Transverse colon (tissue), 4 donors: ENCODE data around the gene TBC1D19. TPM values are rescaled to one million over a fixed set of nuclear protein-coding genes. Genes with fewer than 3 reads are reported as not detected.
A peak's percentile ranks its signal among the peaks of the same experiment; 100 is the strongest.

Experiments used
- DNase-seq: peaks from one replicate; pipeline ENCODE4 v3.0.0-alpha.2; 2019
- H3K27ac ChIP-seq, 4 donors: fragments of 200-600 bp; sonication (generic); 2 replicates each; pipeline ENCODE4 v1.5.1; 2016 to 2018; ENCODE audit warnings: inconsistent platforms in 4 of 4
- H3K27me3 ChIP-seq: fragments of 200-600 bp; sonication (generic); 2 replicates; pipeline ENCODE4 v1.5.1; 2017; ENCODE audit warnings: inconsistent platforms
- H3K36me3 ChIP-seq, 4 donors: fragments of 200-600 bp; sonication (generic); 2 replicates each; pipeline ENCODE4 v1.5.1; 2017 to 2019; ENCODE audit warnings: inconsistent platforms in 4 of 4
- H3K4me1 ChIP-seq, 4 donors: fragments of 200-600 bp; sonication (generic); 2 replicates each; pipeline ENCODE4 v1.5.1; 2017 to 2020; ENCODE audit warnings: inconsistent platforms in 4 of 4
- H3K4me3 ChIP-seq, 4 donors: fragments of 200-600 bp; sonication (generic); 1 replicate in 1 of 4; 2 replicates in 3 of 4; pipeline versions ENCODE4 v1.5.1 to v1.6.1; 2017 to 2019; ENCODE audit warnings: inconsistent platforms in 4 of 4
- H3K9me3 ChIP-seq, 2 donors: fragments of 200-600 bp; sonication (generic); 2 replicates each; pipeline ENCODE4 v1.5.1; 2017 to 2019; ENCODE audit warnings: inconsistent platforms in 2 of 2
- EP300 ChIP-seq: sonication (generic); formaldehyde crosslinking; IDR thresholded peaks from one replicate; pipeline ENCODE4 v1.6.1; 2017; ENCODE audit warnings: antibody characterized with exemption, low read depth
- POLR2A ChIP-seq: fragments of 450-650 bp; IDR thresholded peaks from one replicate; pipeline ENCODE4 v1.6.1; 2016; ENCODE audit warnings: antibody characterized with exemption, mild to moderate bottlenecking, moderate library complexity
- POLR2AphosphoS5 ChIP-seq, 3 donors: sonication (generic); formaldehyde crosslinking; IDR thresholded peaks; one replicate each; pipeline ENCODE4 v1.6.1; 2016; ENCODE audit warnings: antibody characterized with exemption in 3 of 3
- WGBS, 2 donors: methylation state at CpG; one replicate each; pipeline ENCODE4 v1.1.5; 2018; ENCODE audit warnings: low coverage in 1 of 2; 5-methylcytosine and 5-hydroxymethylcytosine counted together
- in situ Hi-C, 4 donors: fragments of 200-750 bp; cut with MboI; loops; one replicate each; pipeline versions ENCODE4 v1.15.0 to v1.15.1; 2017; ENCODE audit warnings: low sequenced_read_pairs in 3 of 4, low pct_ligation_motif_present in 1 of 4, low pct_unique_long_range_greater_than_20kb in 1 of 4
- intact Hi-C: fragments of 100-400 bp; cut with DNase I; formaldehyde crosslinking; loops from one replicate; pipeline ENCODE4 v1.15.1; 2023; ENCODE audit warnings: low total_unique reads
- total RNA-seq, 4 donors: library from RNA; depleted of rRNA; stranded (reverse); fragments of >200 nt; gene quantifications; one replicate each; pipeline ENCODE4 v1.1.0, GENCODE V29; 2016
- TF ChIP-seq, protein P1 (sequence below), 5 experiments: fragments of 200-600 bp in 3 of 5; fragments of 450-650 bp in 2 of 5; sonication (generic) in 3 of 5; IDR thresholded peaks; 1 replicate in 2 of 5; 2 replicates in 3 of 5; pipeline ENCODE4 v1.5.1; 2016 to 2017; ENCODE audit warnings: antibody characterized with exemption in 5 of 5, inconsistent platforms in 3 of 5, mild to moderate bottlenecking in 2 of 5, moderate library complexity in 1 of 5

TBC1D19 gene
- total RNA-seq, 4 donors from 2014 or later, result 6.3 to 19.1 (median 9.6) TPM

DNA sequence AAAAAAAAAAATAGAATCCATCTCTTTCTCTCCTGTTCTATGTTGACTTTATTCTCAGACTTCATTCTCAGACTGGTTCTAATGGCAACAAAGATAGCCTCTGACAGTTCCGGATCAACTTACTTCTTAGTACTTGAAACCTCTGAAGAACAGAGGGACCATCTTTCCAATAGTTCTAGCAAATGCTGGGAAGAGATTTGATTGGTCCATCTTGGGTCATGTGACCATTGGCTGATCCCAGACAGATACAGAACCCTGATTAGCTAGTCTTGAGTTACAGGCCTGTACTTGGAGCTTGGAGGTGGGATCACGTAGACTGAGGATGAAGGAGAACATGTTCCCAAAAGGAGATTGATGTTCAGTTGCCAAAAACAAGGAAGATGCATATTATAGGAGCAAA lies 209.9 kb downstream of the TBC1D19 start:
- Histone ChIP-seq H3K4me1 (no peaks in the 10 kb centered on the region), H3K36me3 (no peaks in the 10 kb centered on the region), H3K4me3 (no peak overlapping the region), H3K9me3 (no peaks in the 10 kb centered on the region), H3K27ac (no peak overlapping the region), H3K27me3 (no peaks in the 10 kb centered on the region)
- in situ Hi-C loops, result no loop called here
- TF ChIP-seq EP300, result no peak
- 100% methylated on average over 2 of the region's 2 CpGs for WGBS, 2 donors
- intact Hi-C loops, result no loop called here
- DNase-seq, result no peak

DNA sequence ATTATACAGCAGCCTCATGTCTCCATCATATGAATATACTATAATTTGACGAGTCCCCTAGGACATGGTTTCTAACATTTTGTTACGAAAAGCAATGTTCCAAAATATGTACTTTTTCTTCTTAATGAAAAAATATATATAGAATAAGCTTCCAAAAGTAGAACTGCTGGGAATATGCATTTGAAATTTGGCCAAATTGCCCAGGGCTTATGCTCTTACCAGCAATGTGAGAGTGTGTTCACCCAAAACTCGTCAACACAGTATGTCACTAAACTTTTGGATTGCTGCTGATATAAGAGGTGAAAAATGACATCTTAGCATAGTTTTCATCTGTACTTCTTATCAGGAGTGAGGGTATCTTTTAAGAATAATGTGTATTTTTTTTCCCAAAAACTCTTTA lies 212.2 kb downstream of the TBC1D19 start:
- H3K4me3 ChIP-seq, result no peak overlapping the region
- no peak for TF ChIP-seq EP300
- no peak overlapping the region for H3K27ac ChIP-seq
- H3K27me3 ChIP-seq, result no peaks in the 10 kb centered on the region
- 83 to 93% methylated on average over 3 of the region's 3 CpGs for WGBS, 2 donors
- intact Hi-C loops, result no loop called here
- H3K36me3 ChIP-seq, result no peaks in the 10 kb centered on the region
- in situ Hi-C loops, result no loop called here
- no peaks in the 10 kb centered on the region for H3K9me3 ChIP-seq
- DNase-seq, result no peak
- H3K4me1 ChIP-seq, result no peaks in the 10 kb centered on the region

DNA sequence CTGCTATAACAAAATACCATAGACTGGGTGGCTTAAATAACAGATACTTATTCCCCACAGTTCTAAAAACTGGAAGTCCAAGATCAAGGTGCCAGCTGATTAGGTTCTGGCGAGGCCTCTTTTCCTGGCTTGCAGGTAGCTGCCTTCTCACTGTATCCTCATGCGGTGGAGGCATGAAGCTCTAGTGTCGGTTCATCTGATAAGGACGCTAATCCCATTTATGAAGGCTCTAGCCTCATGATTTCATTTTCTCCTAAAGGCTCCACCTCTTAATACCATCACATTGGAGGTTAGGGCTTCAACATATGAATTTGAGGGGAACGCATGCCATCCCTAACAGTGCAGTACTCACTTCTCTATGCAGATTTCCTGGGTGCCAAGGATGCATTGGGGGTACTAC lies 218.9 kb downstream of the TBC1D19 start:
- intact Hi-C loops (no loop called here), in situ Hi-C loops (no loop called here)
- no peaks in the 10 kb centered on the region for H3K36me3 ChIP-seq
- no peaks in the 10 kb centered on the region for H3K9me3 ChIP-seq
- no peak for DNase-seq
- WGBS, 2 donors, result 92 to 93% methylated on average over 2 to 5 of the region's 5 CpGs
- no peaks in the 10 kb centered on the region for H3K27me3 ChIP-seq
- no peaks in the 10 kb centered on the region for H3K4me1 ChIP-seq
- H3K4me3 ChIP-seq, result no peak overlapping the region
- no peak overlapping the region for H3K27ac ChIP-seq
- TF ChIP-seq EP300, result no peak
- no peak for TF ChIP-seq POLR2AphosphoS5 (IDR thresholded peaks at IDR 0.05)
- TF ChIP-seq, protein P1, sequence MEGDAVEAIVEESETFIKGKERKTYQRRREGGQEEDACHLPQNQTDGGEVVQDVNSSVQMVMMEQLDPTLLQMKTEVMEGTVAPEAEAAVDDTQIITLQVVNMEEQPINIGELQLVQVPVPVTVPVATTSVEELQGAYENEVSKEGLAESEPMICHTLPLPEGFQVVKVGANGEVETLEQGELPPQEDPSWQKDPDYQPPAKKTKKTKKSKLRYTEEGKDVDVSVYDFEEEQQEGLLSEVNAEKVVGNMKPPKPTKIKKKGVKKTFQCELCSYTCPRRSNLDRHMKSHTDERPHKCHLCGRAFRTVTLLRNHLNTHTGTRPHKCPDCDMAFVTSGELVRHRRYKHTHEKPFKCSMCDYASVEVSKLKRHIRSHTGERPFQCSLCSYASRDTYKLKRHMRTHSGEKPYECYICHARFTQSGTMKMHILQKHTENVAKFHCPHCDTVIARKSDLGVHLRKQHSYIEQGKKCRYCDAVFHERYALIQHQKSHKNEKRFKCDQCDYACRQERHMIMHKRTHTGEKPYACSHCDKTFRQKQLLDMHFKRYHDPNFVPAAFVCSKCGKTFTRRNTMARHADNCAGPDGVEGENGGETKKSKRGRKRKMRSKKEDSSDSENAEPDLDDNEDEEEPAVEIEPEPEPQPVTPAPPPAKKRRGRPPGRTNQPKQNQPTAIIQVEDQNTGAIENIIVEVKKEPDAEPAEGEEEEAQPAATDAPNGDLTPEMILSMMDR (IDR thresholded peaks at IDR 0.05), result no peak
- no peak for TF ChIP-seq POLR2A

DNA sequence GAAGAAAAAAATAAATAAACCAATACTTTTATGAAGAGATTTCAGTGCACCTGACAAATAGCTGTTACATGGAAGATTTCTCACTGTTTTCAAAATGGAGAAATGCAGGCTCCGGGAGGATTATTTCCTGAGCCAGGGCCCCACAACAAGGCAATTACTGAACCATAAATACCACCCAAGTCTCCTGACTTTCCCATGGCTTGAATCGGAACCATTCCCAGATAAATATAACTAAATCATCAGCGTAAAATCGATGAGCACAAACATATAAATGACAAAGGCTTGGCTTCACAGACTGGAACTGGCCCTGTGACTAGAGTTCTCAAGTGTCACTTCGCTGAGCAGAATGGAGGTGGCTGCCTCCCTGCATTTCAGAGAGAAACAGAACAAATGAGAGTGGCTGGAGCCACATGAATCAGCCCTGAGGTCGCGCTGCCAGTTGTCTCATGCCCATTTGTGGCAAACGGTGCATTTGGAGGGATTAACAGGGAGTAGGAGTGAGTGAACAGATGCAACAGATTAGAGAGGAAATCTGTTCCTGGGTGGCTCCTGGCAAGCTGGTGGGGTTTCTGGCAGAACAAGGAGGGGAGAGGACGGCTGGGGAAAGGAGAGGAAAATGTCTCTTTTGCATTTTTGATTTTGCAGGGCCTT lies 219.5 kb downstream of the TBC1D19 start:
- DNase-seq, result no peak
- H3K4me1 ChIP-seq, result no peaks in the 10 kb centered on the region
- intact Hi-C loops, result no loop called here
- no peaks in the 10 kb centered on the region for H3K27me3 ChIP-seq
- TF ChIP-seq POLR2AphosphoS5 (IDR thresholded peaks at IDR 0.05) (no peak), EP300 (no peak), POLR2A (no peak)
- TF ChIP-seq, protein P1 (IDR thresholded peaks at IDR 0.05), result no peak
- no peaks in the 10 kb centered on the region for H3K9me3 ChIP-seq
- 71 to 78% methylated on average over 3 to 9 of the region's 9 CpGs for WGBS, 2 donors
- H3K4me3 ChIP-seq, result no peak overlapping the region
- no peaks in the 10 kb centered on the region for H3K36me3 ChIP-seq
- in situ Hi-C loops, result no loop called here
- no peak overlapping the region for H3K27ac ChIP-seq

DNA sequence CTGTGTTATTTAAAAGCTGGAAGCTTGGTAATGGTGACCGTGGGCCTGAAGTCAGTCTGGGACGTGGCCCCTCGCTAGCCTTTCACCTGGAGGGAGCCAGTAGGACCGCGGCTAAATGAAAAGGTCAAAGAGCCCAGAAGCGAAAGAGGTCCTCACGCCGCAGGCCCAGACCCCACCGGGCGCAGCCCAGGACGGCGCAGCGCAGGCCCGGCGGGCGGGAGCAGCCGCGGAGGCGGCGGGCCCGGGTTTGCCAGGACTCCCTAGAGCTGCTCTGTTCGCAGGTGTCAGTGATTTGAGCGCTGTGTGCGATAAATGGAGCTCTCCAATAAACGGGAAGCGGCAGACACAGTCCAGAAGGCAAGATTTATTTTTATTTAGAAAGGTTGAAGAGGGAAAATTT lies 220.6 kb downstream of the TBC1D19 start:
- no peaks in the 10 kb centered on the region for H3K27me3 ChIP-seq
- 80 to 85% methylated on average over 4 to 26 of the region's 26 CpGs for WGBS, 2 donors
- H3K4me3 ChIP-seq, result no peak overlapping the region
- in situ Hi-C loops (no loop called here), intact Hi-C loops (no loop called here)
- peak overlapping the region in 2 of 4 donors; percentile 25 to 41 for H3K27ac ChIP-seq
- DNase-seq, result no peak
- H3K9me3 ChIP-seq, result no peaks in the 10 kb centered on the region
- TF ChIP-seq POLR2AphosphoS5 (IDR thresholded peaks at IDR 0.05) (no peak), EP300 (no peak), POLR2A (no peak)
- TF ChIP-seq, protein P1 (IDR thresholded peaks at IDR 0.05), result no peak
- H3K36me3 ChIP-seq, result no peaks in the 10 kb centered on the region
- H3K4me1 ChIP-seq, result no peaks in the 10 kb centered on the region
